Measurements from ENCODE around the gene SLC2A9. TPM values are rescaled to one million over a fixed set of nuclear protein-coding genes. Genes with fewer than 3 reads are reported as not detected.

SLC2A9 gene
- polyA plus RNA-seq, 1 donor from 2014 or later: not detected

- no peak overlapping the region for H3K27ac ChIP-seq (ENCODE audit: low read length)
- H3K9me2 ChIP-seq (ENCODE audit: insufficient read depth, low read length): no peaks in the 10 kb centered on the region
- H3K36me3 ChIP-seq (ENCODE audit: insufficient read depth, low read length): no peaks in the 10 kb centered on the region
- H3F3A ChIP-seq (ENCODE audit: insufficient read depth, low read length, poor library complexity, severe bottlenecking): no peaks in the 10 kb centered on the region
- no peak overlapping the region for H3K4me2 ChIP-seq (ENCODE audit: low read length)
- no peak overlapping the region for H2AFZ ChIP-seq (ENCODE audit: low read depth, low read length)
- H3K79me2 ChIP-seq (replicated peaks; ENCODE audit: insufficient read depth, low read length): no peaks in the 10 kb centered on the region
- no peaks in the 10 kb centered on the region for H3K27me3 ChIP-seq (ENCODE audit: insufficient read depth, low read depth, low read length)
- H3K4me3 ChIP-seq (ENCODE audit: low read length): no peak overlapping the region
- TF ChIP-seq TAF1 (IDR thresholded peaks at IDR 0.05; ENCODE audit: low read depth): no peak
- TF ChIP-seq POLR2AphosphoS5 (IDR thresholded peaks at IDR 0.05): no peak
- no peak for TF ChIP-seq CTCF (IDR thresholded peaks at IDR 0.05; ENCODE audit: poor library complexity, severe bottlenecking)
- no peak for TF ChIP-seq EP300 (conservative IDR thresholded peaks at IDR 0.05; ENCODE audit: poor library complexity, severe bottlenecking)
- no peaks in the 10 kb centered on the region for H4K20me1 ChIP-seq (ENCODE audit: insufficient read depth)
- no peak overlapping the region for H3K9ac ChIP-seq (ENCODE audit: low read length)
- no peaks in the 10 kb centered on the region for H3K9me3 ChIP-seq (ENCODE audit: low read length)
Observed at GRCh38 chr4:9971711-9972110, 49.6 kb downstream of the SLC2A9 start.

- TF ChIP-seq REST (IDR thresholded peaks at IDR 0.05; ENCODE audit: borderline replicate concordance) (no peak), MXI1 (conservative IDR thresholded peaks at IDR 0.05; ENCODE audit: poor library complexity, severe bottlenecking) (no peak), EP300 (conservative IDR thresholded peaks at IDR 0.05; ENCODE audit: poor library complexity, severe bottlenecking) (no peak), EZH2 (IDR thresholded peaks at IDR 0.05; ENCODE audit: borderline replicate concordance, insufficient read depth, low read length, poor library complexity, severe bottlenecking) (no peak), CTCF (IDR thresholded peaks at IDR 0.05; ENCODE audit: poor library complexity, severe bottlenecking) (no peak), TAF1 (IDR thresholded peaks at IDR 0.05; ENCODE audit: low read depth) (no peak), POLR2AphosphoS5 (IDR thresholded peaks at IDR 0.05) (no peak), SMC3 (conservative IDR thresholded peaks at IDR 0.05; ENCODE audit: poor library complexity) (no peak), RAD21 (conservative IDR thresholded peaks at IDR 0.05) (no peak)
Observed at GRCh38 chr4:9970399-9971011, 50.8 kb downstream of the SLC2A9 start.

More at GRCh38 chr4:9970399-9971011, 50.8 kb downstream of the SLC2A9 start:
- H3K9ac ChIP-seq (ENCODE audit: low read length): no peak overlapping the region
- no peaks in the 10 kb centered on the region for H3F3A ChIP-seq (ENCODE audit: insufficient read depth, low read length, poor library complexity, severe bottlenecking)
- H3K4me3 ChIP-seq (ENCODE audit: low read length): no peak overlapping the region
- no peaks in the 10 kb centered on the region for H3K9me3 ChIP-seq (ENCODE audit: low read length)
- H3K27me3 ChIP-seq (ENCODE audit: insufficient read depth, low read depth, low read length): no peaks in the 10 kb centered on the region
- no peaks in the 10 kb centered on the region for H3K36me3 ChIP-seq (ENCODE audit: insufficient read depth, low read length)
- H3K27ac ChIP-seq (ENCODE audit: low read length): no peak overlapping the region
- H3K4me2 ChIP-seq (ENCODE audit: low read length): no peak overlapping the region
- H3K79me2 ChIP-seq (replicated peaks; ENCODE audit: insufficient read depth, low read length): no peaks in the 10 kb centered on the region
- no peaks in the 10 kb centered on the region for H4K20me1 ChIP-seq (ENCODE audit: insufficient read depth)
- H3K9me2 ChIP-seq (ENCODE audit: insufficient read depth, low read length): no peaks in the 10 kb centered on the region
- H2AFZ ChIP-seq (ENCODE audit: low read depth, low read length): no peak overlapping the region
